NCI-H2227 (cell line): Measurements from ENCODE around the gene NCF1.
"Not testable (repeated sequence)": the region's sequence is repeated elsewhere in the genome, so short reads cannot be mapped to it uniquely, and the experiment has no call there.

Experiments used
- DNase-seq: peaks from one replicate; lab custom pipeline; 2025; ENCODE audit not compliant: unreplicated experiment; lab: John Stamatoyannopoulos, UW

NCF1 gene

GRCh38 chr7:74773760-74774750 lies at the start of gene NCF1:
Gene NCF1 (plus strand): TSS chr7:74774011. CDS start chr7:74774032, 21 bp downstream.
- DNase-seq: not testable (repeated sequence)

- no peak for DNase-seq
Measured at GRCh38 chr7:74725840-74726239, 48.0 kb upstream of the NCF1 start.

- DNase-seq: no peak
Measured at GRCh38 chr7:74726309-74727101, 47.3 kb upstream of the NCF1 start.

GRCh38 chr7:74728686-74729085 lies 45.1 kb upstream of the NCF1 start:
- DNase-seq: not testable (repeated sequence)

- not testable (repeated sequence) for DNase-seq
Measured at GRCh38 chr7:74730186-74730585, 43.6 kb upstream of the NCF1 start.

- DNase-seq: not testable (repeated sequence)
Measured at GRCh38 chr7:74739974-74740703, 33.7 kb upstream of the NCF1 start.

GRCh38 chr7:74743936-74744557 lies 29.8 kb upstream of the NCF1 start:
- not testable (repeated sequence) for DNase-seq

- not testable (repeated sequence) for DNase-seq
Measured at GRCh38 chr7:74753921-74754482, 19.8 kb upstream of the NCF1 start.

GRCh38 chr7:74756673-74757072 lies 17.1 kb upstream of the NCF1 start:
- not testable (repeated sequence) for DNase-seq

GRCh38 chr7:74758268-74758667 lies 15.5 kb upstream of the NCF1 start:
- DNase-seq: not testable (repeated sequence)

- DNase-seq: not testable (repeated sequence)
Measured at GRCh38 chr7:74758982-74759381, 14.8 kb upstream of the NCF1 start.

- not testable (repeated sequence) for DNase-seq
Measured at GRCh38 chr7:74765205-74765918, 8.4 kb upstream of the NCF1 start.

GRCh38 chr7:74766509-74766908 lies 7.3 kb upstream of the NCF1 start:
- DNase-seq: not testable (repeated sequence)

GRCh38 chr7:74766991-74767390 lies 6.8 kb upstream of the NCF1 start:
- not testable (repeated sequence) for DNase-seq

- DNase-seq: not testable (repeated sequence)
Measured at GRCh38 chr7:74770062-74770461, 3.7 kb upstream of the NCF1 start.

- not testable (repeated sequence) for DNase-seq
Measured at GRCh38 chr7:74772093-74772492, 1.7 kb upstream of the NCF1 start.

- not testable (repeated sequence) for DNase-seq
Measured at GRCh38 chr7:74775111-74775510, 1.3 kb downstream of the NCF1 start.

GRCh38 chr7:74779053-74779452 lies 5.2 kb downstream of the NCF1 start:
- DNase-seq: not testable (repeated sequence)

- not testable (repeated sequence) for DNase-seq
Measured at GRCh38 chr7:74781746-74782145, 7.9 kb downstream of the NCF1 start.
